DOHH2 (cell line): ENCODE data around the gene MAGI1.

Experiments
- H3F3A ChIP-seq: fragments of 200-600 bp; sonication (generic), shearing (Covaris generic); 2 replicates; pipeline ENCODE4 v1.6.0; 2016; ENCODE audit warnings: antibody characterized with exemption, mild to moderate bottlenecking; ENCODE audit not compliant: control insufficient read depth, insufficient read depth
- H3K27ac ChIP-seq: fragments of 200-600 bp; sonication (generic); 2 replicates; pipeline ENCODE4 v1.5.1; 2014; ENCODE audit warnings: low read depth, mild to moderate bottlenecking, low read length, moderate library complexity
- H3K27me3 ChIP-seq: fragments of 200-600 bp; sonication (generic); 2 replicates; pipeline ENCODE4 v1.6.1; 2014; ENCODE audit warnings: mild to moderate bottlenecking, low read length, mixed read lengths; ENCODE audit not compliant: control insufficient read depth
- H3K36me3 ChIP-seq: fragments of 200-600 bp; sonication (generic); 2 replicates; pipeline ENCODE4 v1.6.1; 2014; ENCODE audit warnings: mild to moderate bottlenecking, low read length, moderate library complexity, mixed read lengths; ENCODE audit not compliant: control insufficient read depth
- H3K4me1 ChIP-seq: fragments of 200-600 bp; sonication (generic); 2 replicates; pipeline ENCODE4 v1.6.1; 2014; ENCODE audit warnings: mild to moderate bottlenecking, low read length, mixed read lengths; ENCODE audit not compliant: control insufficient read depth
- H3K4me2 ChIP-seq: fragments of 200-600 bp; sonication (generic); 2 replicates; pipeline ENCODE4 v1.6.0; 2014; ENCODE audit warnings: mild to moderate bottlenecking, low read length, moderate library complexity
- H3K4me3 ChIP-seq: fragments of 200-600 bp; sonication (generic); 2 replicates; pipeline ENCODE4 v1.5.1; 2014; ENCODE audit warnings: mild to moderate bottlenecking, low read length, mixed read lengths
- H3K79me2 ChIP-seq: fragments of 200-600 bp; sonication (generic); 2 replicates; pipeline ENCODE4 v1.6.1; 2014; ENCODE audit warnings: mild to moderate bottlenecking, low read length, mixed read lengths; ENCODE audit not compliant: control insufficient read depth
- H3K9me2 ChIP-seq: fragments of 200-600 bp; sonication (generic); replicated peaks from 2 replicates; pipeline ENCODE4 v1.6.1; 2014; ENCODE audit warnings: mild to moderate bottlenecking, low read length, mixed read lengths; ENCODE audit not compliant: control insufficient read depth
- H3K9me3 ChIP-seq: fragments of 200-600 bp; sonication (generic); 2 replicates; pipeline ENCODE4 v1.6.1; 2014; ENCODE audit warnings: antibody characterized with exemption, low read length, mixed read lengths; ENCODE audit not compliant: control insufficient read depth, insufficient read depth
- H4K20me1 ChIP-seq: fragments of 200-600 bp; sonication (generic); 2 replicates; pipeline ENCODE4 v1.6.0; 2014; ENCODE audit warnings: low read depth, mild to moderate bottlenecking, antibody characterized with exemption, low read length, moderate library complexity; ENCODE audit not compliant: control insufficient read depth, insufficient read depth
- CTCF ChIP-seq: fragments of 200-600 bp; sonication (generic); IDR thresholded peaks from one replicate; pipeline ENCODE4 v1.5.1; 2014; ENCODE audit warnings: antibody characterized with exemption, mild to moderate bottlenecking, low read depth, low read length; ENCODE audit not compliant: poor library complexity, severe bottlenecking
- EZH2phosphoT487 ChIP-seq: fragments of 200-600 bp; sonication (generic); IDR thresholded peaks from 2 replicates; pipeline ENCODE4 v1.6.1; 2017; ENCODE audit warnings: borderline replicate concordance, mild to moderate bottlenecking, antibody characterized with exemption, low read length, moderate library complexity, mixed read lengths

MAGI1 gene

GRCh38 chr3:65899226-65899625 lies 139.5 kb downstream of the MAGI1 start:
- Histone ChIP-seq H3K27ac (no peak overlapping the region), H3K9me3 (no peaks in the 10 kb centered on the region), H3K9me2 (no peaks in the 10 kb centered on the region), H3F3A (no peaks in the 10 kb centered on the region), H3K79me2 (no peaks in the 10 kb centered on the region), H3K27me3 (no peaks in the 10 kb centered on the region), H3K4me2 (no peak overlapping the region), H3K4me1 (no peaks in the 10 kb centered on the region), H3K4me3 (no peak overlapping the region), H4K20me1 (no peaks in the 10 kb centered on the region), H3K36me3 (no peaks in the 10 kb centered on the region)
- TF ChIP-seq CTCF (no peak), EZH2phosphoT487 (no peak)

DNA sequence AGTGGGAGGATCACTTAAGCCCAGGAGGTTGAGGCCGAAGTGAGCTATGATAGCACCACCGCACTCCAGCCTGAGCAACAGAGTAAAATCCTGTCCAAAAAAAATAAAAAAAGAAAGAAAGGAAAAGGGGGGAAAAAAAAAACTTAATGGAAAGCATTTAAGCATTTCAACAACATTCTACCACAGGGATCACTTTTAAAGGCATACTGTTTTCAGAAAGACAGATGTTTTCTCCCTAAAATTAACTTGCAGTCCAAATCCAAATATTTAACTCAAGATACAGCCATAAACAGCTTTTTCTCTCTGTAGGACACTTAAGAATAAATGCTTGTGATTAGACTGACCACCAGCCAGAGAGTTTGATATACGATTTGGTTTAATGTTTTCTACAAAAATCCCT lies 141.0 kb downstream of the MAGI1 start:
- TF ChIP-seq CTCF (no peak), EZH2phosphoT487 (no peak)
- no peak overlapping the region for H3K4me3 ChIP-seq
- no peaks in the 10 kb centered on the region for H3K79me2 ChIP-seq
- H3K9me3 ChIP-seq = no peaks in the 10 kb centered on the region
- H4K20me1 ChIP-seq = no peaks in the 10 kb centered on the region
- no peaks in the 10 kb centered on the region for H3F3A ChIP-seq
- H3K4me1 ChIP-seq = no peaks in the 10 kb centered on the region
- H3K27me3 ChIP-seq = no peaks in the 10 kb centered on the region
- H3K9me2 ChIP-seq = no peaks in the 10 kb centered on the region
- H3K4me2 ChIP-seq = no peak overlapping the region
- H3K36me3 ChIP-seq = no peaks in the 10 kb centered on the region
- H3K27ac ChIP-seq = no peak overlapping the region

DNA sequence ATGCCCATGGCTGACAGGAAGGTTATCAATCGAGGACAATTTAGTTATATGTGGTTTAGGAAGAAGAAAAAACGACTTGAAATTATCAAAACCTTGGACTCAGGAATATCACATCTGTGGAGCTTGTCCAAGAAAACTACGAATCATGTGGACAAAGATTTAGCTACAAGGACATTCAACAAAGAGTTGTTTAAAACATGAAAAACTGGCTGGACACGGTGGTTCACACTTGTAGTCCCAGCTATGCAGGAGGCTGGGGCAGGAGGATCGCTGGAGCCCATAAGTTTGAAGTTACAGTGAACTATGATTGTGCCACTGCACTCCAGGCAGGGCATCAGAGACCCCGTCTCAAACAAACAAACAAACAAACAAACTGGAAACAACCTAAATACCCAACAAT lies 142.4 kb downstream of the MAGI1 start:
- Histone ChIP-seq H3K9me3 (no peaks in the 10 kb centered on the region), H3K27me3 (no peaks in the 10 kb centered on the region), H3K79me2 (no peaks in the 10 kb centered on the region), H4K20me1 (no peaks in the 10 kb centered on the region), H3K4me1 (no peaks in the 10 kb centered on the region), H3K4me3 (no peak overlapping the region), H3K4me2 (no peak overlapping the region), H3K9me2 (no peaks in the 10 kb centered on the region), H3K36me3 (no peaks in the 10 kb centered on the region), H3F3A (no peaks in the 10 kb centered on the region), H3K27ac (no peak overlapping the region)
- TF ChIP-seq CTCF = no peak
- TF ChIP-seq EZH2phosphoT487 = no peak
